IPS DF 19.7 (cell line): ENCODE data around the gene IL1F10.
A peak's percentile ranks its signal among the peaks of the same experiment; 100 is the strongest.

Experiments used
- DNase-seq: peaks from one replicate; pipeline ENCODE4 v3.0.0-alpha.2; 2013; ENCODE audit warnings: low read depth, low spot score

Gene IL1F10

GRCh38 chr2:113067681-113068080, at the start of gene IL1F10:
TSS of gene IL1F10 (plus strand) at chr2:113067970. CDS start at chr2:113072739, 4,769 bp downstream.
- no peak for DNase-seq

GRCh38 chr2:113018509-113018908, 49.3 kb upstream of the IL1F10 start:
- no peak for DNase-seq

GRCh38 chr2:113021312-113021711, 46.5 kb upstream of the IL1F10 start:
- DNase-seq, result no peak

- no peak for DNase-seq
Observed at GRCh38 chr2:113024764-113025163, 43.0 kb upstream of the IL1F10 start.

GRCh38 chr2:113025737-113026136, 42.0 kb upstream of the IL1F10 start:
- no peak for DNase-seq

GRCh38 chr2:113027691-113028090, 40.1 kb upstream of the IL1F10 start:
- no peak for DNase-seq

GRCh38 chr2:113028112-113028511, 39.7 kb upstream of the IL1F10 start:
- peak; percentile 3 for DNase-seq

GRCh38 chr2:113032737-113033136, 35.0 kb upstream of the IL1F10 start:
- DNase-seq, result no peak

- no peak for DNase-seq
Observed at GRCh38 chr2:113034016-113034415, 33.8 kb upstream of the IL1F10 start.

GRCh38 chr2:113036763-113037162, 31.0 kb upstream of the IL1F10 start:
- no peak for DNase-seq

- no peak for DNase-seq
Observed at GRCh38 chr2:113038291-113038690, 29.5 kb upstream of the IL1F10 start.

- DNase-seq, result no peak
Observed at GRCh38 chr2:113039158-113039557, 28.6 kb upstream of the IL1F10 start.

- no peak for DNase-seq
Observed at GRCh38 chr2:113039719-113040118, 28.1 kb upstream of the IL1F10 start.

- no peak for DNase-seq
Observed at GRCh38 chr2:113041871-113042270, 25.9 kb upstream of the IL1F10 start.

GRCh38 chr2:113046465-113046864, 21.3 kb upstream of the IL1F10 start:
- no peak for DNase-seq

- DNase-seq, result no peak
Observed at GRCh38 chr2:113050921-113051895, 16.6 kb upstream of the IL1F10 start.

GRCh38 chr2:113052396-113052917, 15.3 kb upstream of the IL1F10 start, which contains the start of gene IL36B:
TSS of gene IL36B (minus strand) at chr2:113052867.
- DNase-seq, result no peak

- DNase-seq, result no peak
Observed at GRCh38 chr2:113053666-113054065, 14.1 kb upstream of the IL1F10 start.

- DNase-seq, result no peak
Observed at GRCh38 chr2:113054066-113054465, 13.7 kb upstream of the IL1F10 start.

- DNase-seq, result no peak
Observed at GRCh38 chr2:113056521-113056920, 11.2 kb upstream of the IL1F10 start.

GRCh38 chr2:113057117-113057516, 10.7 kb upstream of the IL1F10 start:
- no peak for DNase-seq

- DNase-seq, result no peak
Observed at GRCh38 chr2:113058411-113058994, 9.3 kb upstream of the IL1F10 start.
